ENCODE measurements around the gene ITGBL1. TPM values are rescaled to one million over a fixed set of nuclear protein-coding genes. Genes with fewer than 3 reads are reported as not detected.

ITGBL1 gene
- total and polyA plus RNA-seq, 2 experiments from 2014 or later = 332 to 462 TPM

DNA sequence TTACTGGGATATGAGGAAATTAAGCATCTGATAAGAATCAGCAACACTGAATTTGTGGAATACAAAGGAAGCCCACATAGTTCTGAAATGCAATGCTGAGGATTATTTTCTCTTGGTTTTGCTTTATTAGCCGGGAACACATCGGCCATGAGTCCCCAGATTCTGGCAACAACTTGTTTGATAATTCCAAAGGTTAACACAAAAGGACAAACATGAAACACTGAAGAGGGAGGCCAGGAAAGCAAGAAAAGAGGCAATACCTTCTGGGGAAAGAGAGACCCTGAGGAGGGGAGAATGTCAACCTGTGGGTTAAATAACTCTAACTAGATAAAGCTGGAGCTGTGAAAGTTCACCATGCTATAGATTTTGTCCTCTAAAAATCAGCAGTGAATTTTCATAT lies 285.9 kb downstream of the ITGBL1 start:
- Histone ChIP-seq H3K9me3 (ENCODE audit: low read depth) (no peaks in the 10 kb centered on the region), H4K20me1 (ENCODE audit: insufficient read depth) (no peaks in the 10 kb centered on the region), H3K9me2 (ENCODE audit: insufficient read depth) (no peaks in the 10 kb centered on the region), H3K36me3 (ENCODE audit: low read depth) (no peaks in the 10 kb centered on the region), H2AFZ (no peak overlapping the region), H3K79me2 (ENCODE audit: insufficient read depth) (no peaks in the 10 kb centered on the region), H3K4me2 (ENCODE audit: unreplicated experiment) (no peak overlapping the region), H3K9ac (no peak overlapping the region), H3F3A (ENCODE audit: insufficient read depth) (0 out of 2 replicates have a peak, but pooled peaks cover 13% of the 10 kb centered on the region), H3K4me1 (ENCODE audit: insufficient read depth) (no peaks in the 10 kb centered on the region), H3K4me3 (no peak overlapping the region), H3K27ac (no peak overlapping the region), H3K27me3 (replicated peaks; ENCODE audit: insufficient read depth) (no peaks in the 10 kb centered on the region)
- TF ChIP-seq EZH2phosphoT487 (IDR thresholded peaks at IDR 0.05; ENCODE audit: insufficient read depth, low read depth) = no peak
- no peak for DNase-seq
- in situ Hi-C loops (cut with MboI) = no loop called here
- WGBS, 2 experiments (ENCODE audit: low coverage in 1 of 2, low lambda C conversion rate in 2 of 2, missing lambda C conversion rate in 2 of 2) = 91 to 94% methylated on average over 2 of the region's 2 CpGs

DNA sequence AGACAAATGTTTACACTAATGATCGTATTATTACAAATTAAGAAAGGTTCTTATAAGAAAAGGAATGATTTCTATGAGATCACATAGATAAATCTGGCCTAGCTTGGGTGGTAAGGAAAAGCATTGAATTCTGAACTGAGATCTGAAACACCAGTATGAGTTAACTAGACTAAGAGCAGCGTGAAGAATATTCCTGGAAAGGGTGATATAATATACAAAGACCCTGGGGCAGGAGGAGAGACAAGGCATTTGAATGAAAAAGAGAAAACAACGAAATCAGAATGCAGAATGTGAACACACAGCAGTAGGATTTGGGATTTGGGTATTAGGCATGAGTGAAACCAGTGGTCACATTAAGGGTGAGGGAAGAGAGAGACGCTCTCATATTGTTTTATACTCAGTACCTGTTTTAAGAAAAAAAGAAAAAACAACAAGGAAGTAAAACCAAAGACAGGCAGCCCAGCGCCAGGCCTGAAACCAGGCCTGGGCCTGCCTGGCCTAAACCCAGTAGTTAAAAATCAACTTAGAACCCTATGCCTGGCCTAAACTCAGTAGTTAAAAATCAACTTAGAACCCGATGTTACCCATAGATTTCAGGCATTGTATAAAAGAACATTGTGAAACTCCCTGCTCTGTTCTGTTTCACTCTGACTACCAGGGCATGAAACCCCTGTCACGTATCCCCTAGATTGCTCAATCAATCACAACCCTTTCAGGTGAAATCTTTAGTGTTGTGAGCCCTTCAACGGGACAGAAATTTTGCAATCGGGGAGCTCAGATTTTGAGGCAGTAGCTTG lies 287.1 kb downstream of the ITGBL1 start:
- no peak overlapping the region for H3K27ac ChIP-seq
- H3K36me3 ChIP-seq (ENCODE audit: low read depth) = no peaks in the 10 kb centered on the region
- no peak overlapping the region for H2AFZ ChIP-seq
- no peaks in the 10 kb centered on the region for H3K9me2 ChIP-seq (ENCODE audit: insufficient read depth)
- DNase-seq = no peak
- H3F3A ChIP-seq (ENCODE audit: insufficient read depth) = 0 out of 2 replicates have a peak, but pooled peaks cover 13% of the 10 kb centered on the region
- 83% methylated on average over 9 of the region's 9 CpGs for WGBS, 2 experiments (ENCODE audit: low coverage in 1 of 2, low lambda C conversion rate in 2 of 2, missing lambda C conversion rate in 2 of 2)
- no peak overlapping the region for H3K4me2 ChIP-seq (ENCODE audit: unreplicated experiment)
- in situ Hi-C loops (cut with MboI) = no loop called here
- TF ChIP-seq EZH2phosphoT487 (IDR thresholded peaks at IDR 0.05; ENCODE audit: insufficient read depth, low read depth) (no peak), EZH2 (IDR thresholded peaks at IDR 0.05; ENCODE audit: insufficient read depth, poor library complexity, severe bottlenecking) (no peak)
- no peaks in the 10 kb centered on the region for H3K79me2 ChIP-seq (ENCODE audit: insufficient read depth)
- H4K20me1 ChIP-seq (ENCODE audit: insufficient read depth) = no peaks in the 10 kb centered on the region
- H3K27me3 ChIP-seq (replicated peaks; ENCODE audit: insufficient read depth) = no peaks in the 10 kb centered on the region
- no peaks in the 10 kb centered on the region for H3K4me1 ChIP-seq (ENCODE audit: insufficient read depth)
- H3K9me3 ChIP-seq (ENCODE audit: low read depth) = no peaks in the 10 kb centered on the region
- H3K4me3 ChIP-seq = no peak overlapping the region
- H3K9ac ChIP-seq = no peak overlapping the region

DNA sequence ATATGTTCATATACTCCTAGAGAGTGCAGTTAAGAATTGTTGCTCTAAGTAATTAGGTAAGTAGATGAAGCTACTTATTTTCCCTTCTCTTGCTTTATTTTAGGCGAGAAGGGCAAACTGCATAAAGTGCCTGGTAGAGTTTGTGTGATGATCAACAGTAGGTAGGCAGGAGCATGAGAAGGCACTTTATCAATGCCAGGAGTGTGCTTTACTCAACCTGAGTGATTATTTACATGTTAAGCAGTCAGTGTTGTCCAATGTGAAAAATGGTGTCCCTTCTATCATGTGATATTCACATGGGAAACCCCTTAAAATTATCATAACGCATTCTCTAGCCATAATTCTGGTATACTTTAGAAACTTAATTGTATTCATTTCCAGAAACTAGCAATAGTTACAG lies 294.0 kb downstream of the ITGBL1 start:
- no peak overlapping the region for H3K4me3 ChIP-seq
- H3K4me2 ChIP-seq (ENCODE audit: unreplicated experiment) = no peak overlapping the region
- no peak overlapping the region for H2AFZ ChIP-seq
- DNase-seq = no peak
- no peaks in the 10 kb centered on the region for H3K9me2 ChIP-seq (ENCODE audit: insufficient read depth)
- no peak for TF ChIP-seq EZH2 (IDR thresholded peaks at IDR 0.05; ENCODE audit: insufficient read depth, poor library complexity, severe bottlenecking)
- no peak for TF ChIP-seq EZH2phosphoT487 (IDR thresholded peaks at IDR 0.05; ENCODE audit: insufficient read depth, low read depth)
- H3K9me3 ChIP-seq (ENCODE audit: low read depth) = no peaks in the 10 kb centered on the region
- no peaks in the 10 kb centered on the region for H4K20me1 ChIP-seq (ENCODE audit: insufficient read depth)
- no peak overlapping the region for H3K9ac ChIP-seq
- H3K79me2 ChIP-seq (ENCODE audit: insufficient read depth) = no peaks in the 10 kb centered on the region
- no peaks in the 10 kb centered on the region for H3K36me3 ChIP-seq (ENCODE audit: low read depth)
- H3K27ac ChIP-seq = no peak overlapping the region
- no peaks in the 10 kb centered on the region for H3K4me1 ChIP-seq (ENCODE audit: insufficient read depth)
- no peaks in the 10 kb centered on the region for H3F3A ChIP-seq (ENCODE audit: insufficient read depth)
- H3K27me3 ChIP-seq (replicated peaks; ENCODE audit: insufficient read depth) = no peaks in the 10 kb centered on the region
- WGBS, 2 experiments (ENCODE audit: low coverage in 1 of 2, low lambda C conversion rate in 2 of 2, missing lambda C conversion rate in 2 of 2) = 77 to 88% methylated on average over 2 of the region's 2 CpGs
- in situ Hi-C loops (cut with MboI) = no loop called here

DNA sequence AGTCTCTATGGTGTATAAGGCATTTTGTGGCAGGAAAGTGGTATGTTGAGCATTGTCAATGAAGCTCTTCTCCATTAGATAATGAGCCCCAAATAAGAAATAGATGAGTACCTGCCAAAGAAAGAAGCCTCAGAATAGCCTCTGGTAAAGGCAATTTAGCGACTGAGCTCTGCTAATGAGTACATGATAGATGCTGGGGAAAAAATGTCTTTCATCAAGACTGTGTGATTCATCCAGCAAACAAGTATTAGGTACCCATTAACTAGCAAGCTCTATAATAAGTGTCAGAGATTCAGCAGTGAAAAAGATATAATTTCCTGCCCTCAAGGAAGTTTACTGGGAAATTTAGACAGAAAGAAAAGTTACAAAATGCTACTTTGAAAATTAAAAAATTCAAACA lies 294.6 kb downstream of the ITGBL1 start:
- Histone ChIP-seq H3K4me3 (no peak overlapping the region), H3K4me2 (ENCODE audit: unreplicated experiment) (no peak overlapping the region), H4K20me1 (ENCODE audit: insufficient read depth) (no peaks in the 10 kb centered on the region), H3K27ac (no peak overlapping the region), H2AFZ (no peak overlapping the region), H3K9me2 (ENCODE audit: insufficient read depth) (no peaks in the 10 kb centered on the region), H3K9me3 (ENCODE audit: low read depth) (no peaks in the 10 kb centered on the region), H3K36me3 (ENCODE audit: low read depth) (no peaks in the 10 kb centered on the region), H3K4me1 (ENCODE audit: insufficient read depth) (no peaks in the 10 kb centered on the region), H3K9ac (no peak overlapping the region), H3K79me2 (ENCODE audit: insufficient read depth) (no peaks in the 10 kb centered on the region), H3F3A (ENCODE audit: insufficient read depth) (no peaks in the 10 kb centered on the region), H3K27me3 (replicated peaks; ENCODE audit: insufficient read depth) (no peaks in the 10 kb centered on the region)
- in situ Hi-C loops (cut with MboI) = no loop called here
- TF ChIP-seq EZH2phosphoT487 (IDR thresholded peaks at IDR 0.05; ENCODE audit: insufficient read depth, low read depth) (no peak), EZH2 (IDR thresholded peaks at IDR 0.05; ENCODE audit: insufficient read depth, poor library complexity, severe bottlenecking) (no peak)
- DNase-seq = no peak
- WGBS, 2 experiments (ENCODE audit: low coverage in 1 of 2, low lambda C conversion rate in 2 of 2, missing lambda C conversion rate in 2 of 2) = 95 to 100% methylated on average over 1 of the region's 1 CpG
